IgD-negative memory B cell (primary cell): ENCODE data around the gene CATSPER3. TPM values are rescaled to one million over a fixed set of nuclear protein-coding genes. Genes with fewer than 3 reads are reported as not detected.

ENCODE experiments used
- H3K27ac Mint-ChIP-seq, 3 donors: one replicate each; pipeline ENCODE4 v1.8.0; 2020 to 2022; ENCODE audit warnings: mild to moderate bottlenecking in 3 of 3, mixed read lengths in 3 of 3, moderate library complexity in 1 of 3
- H3K27me3 Mint-ChIP-seq: one replicate; pipeline ENCODE4 v1.8.0; 2021; ENCODE audit warnings: mixed read lengths
- H3K36me3 Mint-ChIP-seq: one replicate; pipeline ENCODE4 v1.8.0; 2020; ENCODE audit warnings: mild to moderate bottlenecking, mixed read lengths
- H3K4me1 Mint-ChIP-seq, 3 donors: one replicate each; pipeline ENCODE4 v1.8.0; 2020 to 2022; ENCODE audit warnings: mixed read lengths in 3 of 3, mild to moderate bottlenecking in 1 of 3
- H3K4me3 Mint-ChIP-seq, 4 donors: one replicate each; pipeline ENCODE4 v1.8.0; 2020 to 2022; ENCODE audit warnings: mild to moderate bottlenecking in 4 of 4, mixed read lengths in 4 of 4, moderate library complexity in 3 of 4
- H3K9me3 Mint-ChIP-seq, 3 donors: one replicate each; pipeline ENCODE4 v1.8.0; 2020 to 2021; ENCODE audit warnings: mixed read lengths in 3 of 3, mild to moderate bottlenecking in 1 of 3
- polyA plus RNA-seq: library from polyadenylated mRNA; unstranded; fragments of 300-500 nt; fragmentation: Illumina TruSeq; gene quantifications from one replicate; pipeline ENCODE4 v1.2.3, GENCODE V29; 2021

The CATSPER3 gene
- polyA plus RNA-seq, 1 donor from 2014 or later = not detected

DNA sequence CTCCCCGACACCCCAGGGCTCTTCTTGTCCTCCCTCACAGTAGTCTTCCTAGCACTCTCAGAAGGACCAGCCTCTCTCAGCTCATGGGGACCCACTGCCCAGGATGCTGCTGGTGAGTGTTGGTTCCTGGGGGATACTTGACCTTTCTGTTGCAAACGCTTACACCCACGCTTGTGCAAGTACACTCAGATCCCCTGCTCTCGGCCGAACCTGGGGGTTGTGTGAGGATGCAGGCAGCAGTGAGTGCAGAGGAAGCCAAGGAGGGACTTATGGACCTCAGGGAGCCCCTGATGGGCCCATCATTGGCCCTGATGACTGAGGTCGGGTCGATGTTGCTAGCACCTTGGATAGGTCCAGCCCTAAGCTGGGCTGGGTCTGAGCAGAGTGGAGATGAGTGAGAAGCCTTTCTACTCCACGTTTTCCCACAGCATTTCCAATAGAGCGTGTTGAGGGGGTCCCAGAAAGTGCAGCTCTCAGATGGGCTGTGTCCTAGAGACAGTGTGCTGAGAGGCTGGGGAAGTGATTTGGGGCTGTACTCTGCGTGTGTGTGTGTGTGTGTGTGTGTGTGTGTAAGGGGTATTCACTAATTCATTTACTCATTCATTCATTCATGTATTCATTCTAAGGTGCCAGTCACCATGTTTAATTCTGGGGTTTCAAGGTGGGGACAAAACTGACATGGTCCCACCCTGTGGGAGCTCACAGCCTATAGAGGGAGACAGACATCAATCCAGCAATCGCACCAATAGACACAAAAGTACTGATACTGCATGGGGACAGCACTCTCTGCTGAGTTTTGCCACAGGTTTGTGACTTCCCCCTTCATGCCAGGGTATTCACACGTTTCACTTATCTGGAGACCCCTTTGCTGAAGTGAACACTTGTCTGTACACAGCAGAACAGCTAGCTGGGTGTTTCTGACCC, 91.6 kb downstream of the CATSPER3 start:
- peaks cover 8% of the 10 kb centered on the region for H3K27me3 Mint-ChIP-seq

GRCh38 chr5:135060021-135060420, 92.3 kb downstream of the CATSPER3 start:
- Mint-ChIP-seq H3K36me3 (no peaks in the 10 kb centered on the region), H3K9me3 (no peaks in the 10 kb centered on the region), H3K27ac (no peak overlapping the region), H3K4me1 (peaks cover 0 to 1% (median 0%) of the 10 kb centered on the region in 3 donors), H3K27me3 (peaks cover 7% of the 10 kb centered on the region), H3K4me3 (no peak overlapping the region)

More for the DNA sequence above, 91.6 kb downstream of the CATSPER3 start:
- Mint-ChIP-seq H3K36me3 (no peaks in the 10 kb centered on the region), H3K9me3 (no peaks in the 10 kb centered on the region), H3K4me1 (peaks cover 5 to 6% (median 5%) of the 10 kb centered on the region in 3 donors), H3K4me3 (no peak overlapping the region), H3K27ac (no peak overlapping the region)

- Mint-ChIP-seq H3K27ac (peak overlapping the region in 1 of 3 donors; percentile 46), H3K27me3 (peaks cover 6% of the 10 kb centered on the region), H3K9me3 (no peaks in the 10 kb centered on the region), H3K4me1 (peaks cover 0 to 1% (median 0%) of the 10 kb centered on the region in 3 donors), H3K36me3 (no peaks in the 10 kb centered on the region), H3K4me3 (no peak overlapping the region)
Observed at GRCh38 chr5:135061001-135061400, 93.3 kb downstream of the CATSPER3 start.

Other genes starting within 250 kb of the CATSPER3 start
- gene CAMLG, start 229.4 kb upstream of the CATSPER3 start, polyA plus RNA-seq = 37.0 TPM
- 24.2 TPM for gene DDX46, start 209.1 kb upstream of the CATSPER3 start, polyA plus RNA-seq
- 9.4 TPM for gene C5orf24, start 121.9 kb upstream of the CATSPER3 start, polyA plus RNA-seq
- gene TXNDC15, start 93.5 kb upstream of the CATSPER3 start, polyA plus RNA-seq = 14.2 TPM
- gene PCBD2, start 62.8 kb upstream of the CATSPER3 start, polyA plus RNA-seq = 13.9 TPM
- gene PITX1, start 66.3 kb downstream of the CATSPER3 start, polyA plus RNA-seq = 0.38 TPM